ENCODE measurements around the gene SYNGAP1.

DNA sequence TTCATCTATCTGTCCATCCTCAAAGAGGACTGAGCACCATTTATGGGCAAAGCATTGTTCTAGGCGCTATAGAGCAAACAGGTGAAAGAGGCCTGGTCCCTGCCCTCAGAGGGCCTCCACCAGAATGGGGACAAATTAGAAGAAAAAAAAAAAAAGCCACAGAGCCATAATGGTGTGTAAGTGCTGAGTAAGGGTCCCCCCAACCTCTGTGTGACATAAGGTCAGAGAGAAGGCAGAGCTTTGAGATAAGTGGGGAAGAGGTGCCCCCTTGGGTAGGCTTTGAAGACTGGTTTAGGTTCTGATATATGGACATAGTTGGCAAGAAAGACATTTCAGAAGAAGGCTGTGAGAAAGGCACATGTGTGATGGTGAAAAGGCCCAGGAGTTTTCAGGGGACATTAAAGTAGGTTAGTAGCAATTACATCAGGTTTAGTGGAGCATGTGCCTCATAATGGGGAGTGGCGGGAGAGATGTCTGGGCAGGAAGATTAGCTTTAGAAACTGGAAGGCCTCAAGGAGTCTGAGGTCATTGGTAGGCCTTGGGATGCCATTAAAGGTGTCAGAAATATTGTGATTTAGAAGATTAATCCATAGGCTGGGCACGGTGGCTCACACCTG is 19.2 kb downstream of the SYNGAP1 start:
- TF ChIP-seq POLR2A (IDR thresholded peaks at IDR 0.05) (no peak), POLR2AphosphoS5 (IDR thresholded peaks at IDR 0.05) (no peak), EP300 (IDR thresholded peaks at IDR 0.05) (no peak)
- TF ChIP-seq, protein P1, sequence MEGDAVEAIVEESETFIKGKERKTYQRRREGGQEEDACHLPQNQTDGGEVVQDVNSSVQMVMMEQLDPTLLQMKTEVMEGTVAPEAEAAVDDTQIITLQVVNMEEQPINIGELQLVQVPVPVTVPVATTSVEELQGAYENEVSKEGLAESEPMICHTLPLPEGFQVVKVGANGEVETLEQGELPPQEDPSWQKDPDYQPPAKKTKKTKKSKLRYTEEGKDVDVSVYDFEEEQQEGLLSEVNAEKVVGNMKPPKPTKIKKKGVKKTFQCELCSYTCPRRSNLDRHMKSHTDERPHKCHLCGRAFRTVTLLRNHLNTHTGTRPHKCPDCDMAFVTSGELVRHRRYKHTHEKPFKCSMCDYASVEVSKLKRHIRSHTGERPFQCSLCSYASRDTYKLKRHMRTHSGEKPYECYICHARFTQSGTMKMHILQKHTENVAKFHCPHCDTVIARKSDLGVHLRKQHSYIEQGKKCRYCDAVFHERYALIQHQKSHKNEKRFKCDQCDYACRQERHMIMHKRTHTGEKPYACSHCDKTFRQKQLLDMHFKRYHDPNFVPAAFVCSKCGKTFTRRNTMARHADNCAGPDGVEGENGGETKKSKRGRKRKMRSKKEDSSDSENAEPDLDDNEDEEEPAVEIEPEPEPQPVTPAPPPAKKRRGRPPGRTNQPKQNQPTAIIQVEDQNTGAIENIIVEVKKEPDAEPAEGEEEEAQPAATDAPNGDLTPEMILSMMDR (IDR thresholded peaks at IDR 0.05): no peak

All from stomach (tissue), 4 donors.